IPS-18a (cell line): ENCODE data around the gene MSTN.

Experiments
- H3K27ac ChIP-seq: one replicate; pipeline ENCODE4 v1.5.1; 2013; ENCODE audit warnings: low read length
- H3K27me3 ChIP-seq: one replicate; pipeline ENCODE4 v1.6.1; 2013; ENCODE audit warnings: mild to moderate bottlenecking, low read length; ENCODE audit not compliant: control insufficient read depth, insufficient read depth
- H3K36me3 ChIP-seq: one replicate; pipeline ENCODE4 v1.6.1; 2013; ENCODE audit warnings: low read depth, low read length; ENCODE audit not compliant: control insufficient read depth
- H3K4me1 ChIP-seq: one replicate; pipeline ENCODE4 v1.6.1; 2013; ENCODE audit warnings: low read depth, low read length; ENCODE audit not compliant: control insufficient read depth
- H3K4me3 ChIP-seq: one replicate; pipeline ENCODE4 v1.5.1; 2013; ENCODE audit warnings: low read length
- H3K9ac ChIP-seq: one replicate; pipeline ENCODE4 v1.6.1; 2013; ENCODE audit warnings: mild to moderate bottlenecking, low read length, moderate library complexity
- H3K9me3 ChIP-seq: one replicate; pipeline ENCODE4 v1.6.1; 2013; ENCODE audit warnings: low read depth, low read length; ENCODE audit not compliant: control insufficient read depth

The MSTN gene

DNA sequence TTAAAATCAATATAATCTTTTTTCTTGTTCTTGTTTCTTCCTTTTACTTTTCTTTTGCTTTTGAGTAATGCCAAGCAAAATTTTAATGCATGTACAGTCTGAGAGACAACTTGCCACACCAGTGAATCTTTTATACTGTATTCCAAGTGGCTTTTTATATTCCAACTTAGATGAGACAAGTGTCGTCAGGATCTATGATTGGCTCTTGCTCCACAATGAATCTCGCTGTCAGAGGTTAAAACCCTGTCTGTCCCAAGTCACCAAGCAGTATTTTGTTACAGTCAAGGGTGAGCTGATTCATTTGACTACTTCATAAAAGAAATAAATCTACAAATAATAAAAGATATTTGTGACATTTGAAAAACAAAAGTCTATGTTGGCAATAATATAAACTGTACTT, at the start of gene MSTN:
TSS of gene MSTN (minus strand) at position 129 of the 400 bp plus-strand sequence. CDS start 133 bp downstream, outside the sequence.
- no peak within 1 kb of the TSS for H3K4me3 ChIP-seq
- no peaks in the 10 kb centered on the region for H3K4me1 ChIP-seq
- no peaks in the 10 kb centered on the region for H3K9me3 ChIP-seq
- H3K36me3 ChIP-seq = no peaks in the 10 kb centered on the region
- no peaks in the 10 kb centered on the region for H3K27me3 ChIP-seq
- H3K9ac ChIP-seq = no peak within 1 kb of the TSS
- H3K27ac ChIP-seq = no peak within 1 kb of the TSS

DNA sequence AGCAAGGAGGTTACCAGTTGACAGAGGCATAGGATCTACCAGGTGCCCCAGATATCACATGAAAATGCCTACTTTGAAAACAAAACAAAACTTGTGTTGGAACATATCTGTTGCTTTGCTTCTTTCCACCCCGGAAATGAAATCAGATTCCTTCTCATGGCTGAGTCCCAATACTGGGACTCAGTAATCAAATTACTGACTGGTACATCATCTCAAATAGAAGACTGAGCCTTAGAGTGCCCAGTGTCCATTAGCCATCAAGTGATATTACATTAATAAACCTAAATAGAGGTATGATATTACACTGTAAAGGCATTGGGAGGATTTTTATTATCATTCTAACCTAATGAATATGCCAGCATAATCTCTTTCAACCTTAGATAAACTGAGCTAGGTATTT, 48.6 kb upstream of the MSTN start:
- Histone ChIP-seq H3K4me1 (no peaks in the 10 kb centered on the region), H3K27me3 (no peaks in the 10 kb centered on the region), H3K4me3 (no peak overlapping the region), H3K9ac (no peak overlapping the region), H3K27ac (no peak overlapping the region), H3K9me3 (no peaks in the 10 kb centered on the region), H3K36me3 (no peaks in the 10 kb centered on the region)

DNA sequence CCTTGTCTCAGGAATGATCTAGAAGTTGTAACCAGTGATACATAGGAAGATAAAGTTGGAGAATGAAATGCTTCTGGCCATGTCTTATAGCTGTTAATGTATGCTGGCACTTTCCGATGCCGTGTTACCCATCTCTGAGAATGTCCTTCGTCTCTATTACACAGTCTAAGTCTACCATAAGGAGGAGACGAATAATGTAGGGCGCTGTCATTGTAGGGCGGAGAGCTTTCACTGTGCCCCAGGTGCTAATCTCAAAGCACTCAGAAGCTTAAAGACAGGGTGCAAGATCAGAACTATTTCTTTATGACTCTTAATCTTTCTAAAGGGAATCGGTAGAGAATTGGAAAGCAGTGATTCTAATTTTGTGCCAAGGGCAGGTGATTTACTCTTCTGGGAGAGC, 48.2 kb upstream of the MSTN start:
- Histone ChIP-seq H3K9me3 (no peaks in the 10 kb centered on the region), H3K36me3 (no peaks in the 10 kb centered on the region), H3K27ac (no peak overlapping the region), H3K9ac (no peak overlapping the region), H3K4me1 (no peaks in the 10 kb centered on the region), H3K4me3 (no peak overlapping the region), H3K27me3 (no peaks in the 10 kb centered on the region)

DNA sequence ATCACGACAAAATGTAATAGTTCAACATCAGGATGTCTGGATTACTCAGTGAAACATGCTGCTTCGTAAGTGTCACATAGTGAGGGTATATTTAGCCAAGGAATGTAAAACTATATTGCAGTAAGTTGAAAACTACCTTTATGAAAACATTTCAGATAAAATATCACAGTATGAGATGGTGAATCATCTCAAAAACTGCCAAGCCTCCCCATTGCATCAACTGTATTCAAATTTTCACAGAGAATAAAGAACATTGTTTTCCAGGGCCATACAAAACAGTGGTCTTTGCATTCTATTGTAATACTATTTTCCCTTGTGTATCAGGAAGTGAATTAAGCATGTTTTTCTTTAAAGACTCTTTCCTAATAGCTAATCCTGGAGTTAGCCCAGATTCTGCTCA, 47.6 kb upstream of the MSTN start:
- Histone ChIP-seq H3K9ac (no peak overlapping the region), H3K36me3 (no peaks in the 10 kb centered on the region), H3K9me3 (no peaks in the 10 kb centered on the region), H3K27ac (no peak overlapping the region), H3K4me3 (no peak overlapping the region), H3K27me3 (no peaks in the 10 kb centered on the region), H3K4me1 (no peaks in the 10 kb centered on the region)

DNA sequence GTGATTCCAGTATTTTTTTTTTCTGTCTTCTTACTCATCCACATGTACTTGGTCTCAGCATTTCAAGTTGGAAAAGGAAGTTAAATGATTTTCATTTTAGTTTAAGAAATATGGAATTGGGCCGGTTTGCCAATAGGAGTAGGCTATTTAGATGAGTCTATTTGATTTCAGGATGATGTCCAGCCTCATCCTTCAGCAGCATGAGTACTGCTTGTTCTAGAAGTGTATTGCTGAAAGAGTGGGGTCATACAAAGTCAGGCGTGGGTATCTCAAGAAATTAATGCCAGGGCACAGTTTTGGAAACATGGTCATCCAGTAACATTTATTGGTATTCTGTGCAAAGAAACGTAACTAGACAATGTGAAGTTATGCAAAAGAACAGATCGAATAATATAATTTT, 44.9 kb upstream of the MSTN start:
- Histone ChIP-seq H3K4me1 (no peaks in the 10 kb centered on the region), H3K9me3 (no peaks in the 10 kb centered on the region), H3K4me3 (no peak overlapping the region), H3K9ac (no peak overlapping the region), H3K27ac (no peak overlapping the region), H3K27me3 (no peaks in the 10 kb centered on the region), H3K36me3 (no peaks in the 10 kb centered on the region)

DNA sequence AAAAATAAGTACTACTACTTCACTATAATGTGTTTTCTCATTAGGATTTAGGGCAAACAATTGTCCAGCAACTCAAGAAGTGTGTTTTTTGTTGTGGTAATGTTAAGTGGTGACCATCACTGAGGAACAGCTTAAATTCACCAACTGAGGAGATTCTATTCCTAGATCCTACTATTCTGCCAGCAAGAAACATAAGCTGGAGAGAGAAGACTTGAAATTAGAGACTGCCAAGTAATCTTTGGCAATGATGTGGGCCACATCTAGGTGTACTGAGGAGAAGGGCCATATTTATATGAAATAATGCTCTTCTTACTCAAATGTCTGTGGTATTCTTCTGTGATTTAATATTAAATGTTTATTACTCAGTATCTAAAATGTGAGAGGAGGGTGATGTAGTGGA, 44.3 kb upstream of the MSTN start:
- Histone ChIP-seq H3K36me3 (no peaks in the 10 kb centered on the region), H3K4me3 (no peak overlapping the region), H3K4me1 (no peaks in the 10 kb centered on the region), H3K9me3 (no peaks in the 10 kb centered on the region), H3K27me3 (no peaks in the 10 kb centered on the region), H3K27ac (no peak overlapping the region), H3K9ac (no peak overlapping the region)

DNA sequence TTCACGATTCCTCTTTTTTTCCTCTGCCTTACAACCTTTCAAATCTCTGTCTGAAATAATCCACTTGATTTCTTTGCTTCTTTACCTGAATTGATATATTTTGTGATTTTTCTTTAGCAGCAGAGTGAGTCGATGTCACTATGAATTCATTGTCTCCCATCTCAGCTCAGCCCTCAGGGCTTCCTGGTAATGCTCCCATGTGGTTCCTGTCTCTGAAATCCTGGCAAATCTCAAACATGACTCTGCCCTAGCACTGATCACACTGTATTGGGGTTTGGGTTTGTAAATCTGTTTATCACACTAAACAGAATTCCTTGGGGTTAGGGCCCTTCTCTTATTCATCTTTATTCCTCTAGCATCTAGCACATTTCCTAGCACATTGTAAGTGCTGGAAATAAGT, 43.0 kb upstream of the MSTN start:
- Histone ChIP-seq H3K9me3 (no peaks in the 10 kb centered on the region), H3K27me3 (no peaks in the 10 kb centered on the region), H3K27ac (no peak overlapping the region), H3K36me3 (no peaks in the 10 kb centered on the region), H3K4me3 (no peak overlapping the region), H3K9ac (no peak overlapping the region), H3K4me1 (no peaks in the 10 kb centered on the region)

DNA sequence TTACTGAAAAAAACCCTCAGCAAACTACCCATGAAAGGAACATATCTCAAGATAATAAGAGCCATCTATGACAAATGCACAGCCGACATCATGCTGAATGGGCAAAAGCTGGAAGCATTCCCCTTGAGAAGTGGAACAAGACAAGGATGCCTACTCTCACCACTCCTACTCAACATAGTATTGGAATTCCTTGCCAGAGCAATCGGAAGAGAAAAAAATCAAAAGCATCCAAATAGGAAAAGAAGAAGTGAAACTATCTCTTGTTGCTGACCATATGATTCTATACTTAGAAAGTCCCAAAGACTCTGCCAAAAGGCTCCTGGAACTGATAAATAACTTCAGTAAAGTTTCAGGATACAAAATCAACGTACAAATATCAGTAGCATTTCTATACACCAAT, 40.6 kb upstream of the MSTN start:
- no peaks in the 10 kb centered on the region for H3K36me3 ChIP-seq
- no peak overlapping the region for H3K9ac ChIP-seq
- H3K27ac ChIP-seq = no peak overlapping the region
- no peak overlapping the region for H3K4me3 ChIP-seq
- H3K4me1 ChIP-seq = no peaks in the 10 kb centered on the region
- H3K9me3 ChIP-seq = no peaks in the 10 kb centered on the region
- H3K27me3 ChIP-seq = no peaks in the 10 kb centered on the region

DNA sequence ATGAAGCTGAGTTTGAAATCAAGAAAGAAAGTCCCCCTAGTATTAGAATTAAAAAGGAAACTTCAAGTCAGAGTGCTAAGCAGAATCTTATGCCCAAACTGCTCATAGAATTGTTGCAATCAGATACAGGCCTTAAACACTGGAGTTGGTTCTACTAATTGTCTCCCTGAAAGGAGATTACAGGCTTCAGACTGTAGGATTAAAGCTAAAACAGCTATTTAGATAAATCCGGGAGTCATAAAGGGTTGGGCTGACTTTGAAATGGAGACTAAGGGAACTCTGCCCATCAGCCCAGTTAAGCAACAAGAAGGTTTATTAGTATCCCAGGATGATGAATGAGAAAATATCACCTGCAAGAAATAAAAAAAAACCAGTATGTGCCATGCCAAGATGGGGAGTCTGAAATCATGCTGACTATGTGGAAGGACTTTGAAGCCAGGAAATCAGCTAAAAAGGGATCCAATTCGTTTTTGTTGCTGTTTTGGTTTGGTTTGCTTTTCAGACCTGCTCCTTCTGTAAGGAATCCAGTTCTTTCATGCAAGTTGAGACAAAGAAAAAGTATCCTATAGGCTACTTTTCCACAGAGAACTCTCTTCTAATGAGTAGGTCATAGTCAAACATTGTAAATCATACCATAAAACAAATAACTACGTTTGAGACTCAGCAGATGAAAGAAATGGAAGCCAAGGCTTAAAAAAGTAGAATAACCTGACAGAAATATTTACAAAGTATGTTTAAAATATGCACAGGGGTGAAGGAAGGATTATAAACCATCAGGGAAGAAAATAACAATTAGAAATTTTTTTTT, 37.6 kb upstream of the MSTN start:
- Histone ChIP-seq H3K9me3 (no peaks in the 10 kb centered on the region), H3K4me3 (no peak overlapping the region), H3K27me3 (no peaks in the 10 kb centered on the region), H3K4me1 (no peaks in the 10 kb centered on the region), H3K27ac (no peak overlapping the region), H3K9ac (no peak overlapping the region), H3K36me3 (no peaks in the 10 kb centered on the region)

DNA sequence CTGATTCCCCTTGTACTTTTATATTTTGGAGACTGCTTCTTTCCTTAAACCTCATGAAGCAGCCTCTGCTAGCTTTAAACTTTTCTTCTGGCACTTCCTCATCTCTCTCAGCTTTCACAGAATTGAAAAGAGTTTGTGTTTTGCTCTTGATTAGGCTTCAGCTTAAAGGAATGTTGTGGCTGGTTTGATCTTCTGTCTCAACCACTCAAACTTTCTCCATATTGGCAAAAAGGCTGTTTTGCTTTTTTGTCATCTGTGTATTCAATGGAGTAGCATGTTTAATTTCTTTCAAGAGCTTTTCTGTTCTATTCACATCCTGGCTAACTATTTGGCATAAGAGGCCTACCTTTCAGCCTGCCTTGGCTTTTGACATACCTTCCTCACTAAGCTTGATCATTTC, 36.3 kb upstream of the MSTN start:
- H3K4me1 ChIP-seq = no peaks in the 10 kb centered on the region
- no peak overlapping the region for H3K4me3 ChIP-seq
- no peak overlapping the region for H3K27ac ChIP-seq
- H3K9me3 ChIP-seq = no peaks in the 10 kb centered on the region
- H3K36me3 ChIP-seq = no peaks in the 10 kb centered on the region
- H3K9ac ChIP-seq = no peak overlapping the region
- H3K27me3 ChIP-seq = no peaks in the 10 kb centered on the region

DNA sequence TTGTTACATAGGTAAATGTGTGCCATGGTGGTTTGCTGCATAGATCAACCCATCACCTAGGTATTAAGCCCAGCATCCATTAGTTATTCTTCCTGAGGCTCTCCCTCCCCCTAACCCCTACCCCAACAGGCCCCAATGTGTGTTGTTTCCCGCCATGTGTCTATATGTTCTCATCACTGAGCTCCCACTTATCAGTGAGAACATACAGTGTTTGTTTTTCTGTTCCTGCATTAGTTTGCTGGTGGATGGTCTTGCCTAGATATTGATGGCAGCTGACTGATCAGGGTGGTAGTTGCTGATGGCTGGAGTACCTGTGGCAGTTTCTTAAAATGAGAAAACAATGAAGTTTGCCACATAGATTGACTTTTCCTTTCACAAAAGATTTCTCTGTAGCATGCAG, 34.6 kb upstream of the MSTN start:
- H3K4me3 ChIP-seq = no peak overlapping the region

DNA sequence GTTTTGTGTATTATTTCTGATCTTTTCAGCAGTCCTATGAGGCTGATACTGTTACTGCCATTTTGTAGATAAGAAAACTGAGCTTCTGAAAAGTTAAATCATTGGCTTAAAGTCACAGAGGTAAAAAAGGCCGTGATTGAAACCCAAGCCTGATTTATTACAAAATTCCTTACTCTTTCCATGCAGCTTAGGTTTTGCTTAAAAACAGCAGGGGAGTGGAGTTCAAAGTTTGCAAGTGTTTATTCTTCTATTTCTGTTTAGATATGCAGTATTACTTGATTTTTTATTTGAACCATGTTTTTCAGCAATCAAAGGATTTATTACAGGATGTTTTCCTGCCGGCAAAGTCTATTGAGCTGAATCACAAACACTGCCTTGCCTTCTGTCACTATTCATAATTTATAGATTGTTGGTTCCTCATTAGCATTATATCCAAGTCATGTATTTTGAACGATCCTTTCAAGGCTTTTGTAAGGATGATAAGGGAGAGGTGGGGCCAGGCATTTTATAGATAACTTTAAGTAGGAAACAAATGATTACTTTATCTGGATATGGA, 31.9 kb upstream of the MSTN start:
- no peaks in the 10 kb centered on the region for H3K27me3 ChIP-seq
- H3K9ac ChIP-seq = no peak overlapping the region
- no peak overlapping the region for H3K4me3 ChIP-seq

More for the DNA sequence above, 34.6 kb upstream of the MSTN start:
- H3K9me3 ChIP-seq = no peaks in the 10 kb centered on the region
- no peaks in the 10 kb centered on the region for H3K4me1 ChIP-seq
- no peaks in the 10 kb centered on the region for H3K36me3 ChIP-seq
- no peak overlapping the region for H3K9ac ChIP-seq
- H3K27ac ChIP-seq = no peak overlapping the region
- H3K27me3 ChIP-seq = no peaks in the 10 kb centered on the region

More for the DNA sequence above, 31.9 kb upstream of the MSTN start:
- Histone ChIP-seq H3K36me3 (no peaks in the 10 kb centered on the region), H3K27ac (no peak overlapping the region), H3K9me3 (no peaks in the 10 kb centered on the region), H3K4me1 (no peaks in the 10 kb centered on the region)
